ENCODE data around the gene EDEM2.

GRCh38 chr20:35180266-35180665, 33.1 kb upstream of the EDEM2 start:
- TF ChIP-seq CTCF (IDR thresholded peaks at IDR 0.05), result no peak
- TF ChIP-seq POLR2A (IDR thresholded peaks at IDR 0.05; ENCODE audit: low read length), result no peak
- TF ChIP-seq, protein P1, sequence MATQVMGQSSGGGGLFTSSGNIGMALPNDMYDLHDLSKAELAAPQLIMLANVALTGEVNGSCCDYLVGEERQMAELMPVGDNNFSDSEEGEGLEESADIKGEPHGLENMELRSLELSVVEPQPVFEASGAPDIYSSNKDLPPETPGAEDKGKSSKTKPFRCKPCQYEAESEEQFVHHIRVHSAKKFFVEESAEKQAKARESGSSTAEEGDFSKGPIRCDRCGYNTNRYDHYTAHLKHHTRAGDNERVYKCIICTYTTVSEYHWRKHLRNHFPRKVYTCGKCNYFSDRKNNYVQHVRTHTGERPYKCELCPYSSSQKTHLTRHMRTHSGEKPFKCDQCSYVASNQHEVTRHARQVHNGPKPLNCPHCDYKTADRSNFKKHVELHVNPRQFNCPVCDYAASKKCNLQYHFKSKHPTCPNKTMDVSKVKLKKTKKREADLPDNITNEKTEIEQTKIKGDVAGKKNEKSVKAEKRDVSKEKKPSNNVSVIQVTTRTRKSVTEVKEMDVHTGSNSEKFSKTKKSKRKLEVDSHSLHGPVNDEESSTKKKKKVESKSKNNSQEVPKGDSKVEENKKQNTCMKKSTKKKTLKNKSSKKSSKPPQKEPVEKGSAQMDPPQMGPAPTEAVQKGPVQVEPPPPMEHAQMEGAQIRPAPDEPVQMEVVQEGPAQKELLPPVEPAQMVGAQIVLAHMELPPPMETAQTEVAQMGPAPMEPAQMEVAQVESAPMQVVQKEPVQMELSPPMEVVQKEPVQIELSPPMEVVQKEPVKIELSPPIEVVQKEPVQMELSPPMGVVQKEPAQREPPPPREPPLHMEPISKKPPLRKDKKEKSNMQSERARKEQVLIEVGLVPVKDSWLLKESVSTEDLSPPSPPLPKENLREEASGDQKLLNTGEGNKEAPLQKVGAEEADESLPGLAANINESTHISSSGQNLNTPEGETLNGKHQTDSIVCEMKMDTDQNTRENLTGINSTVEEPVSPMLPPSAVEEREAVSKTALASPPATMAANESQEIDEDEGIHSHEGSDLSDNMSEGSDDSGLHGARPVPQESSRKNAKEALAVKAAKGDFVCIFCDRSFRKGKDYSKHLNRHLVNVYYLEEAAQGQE (IDR thresholded peaks at IDR 0.05), result no peak
- no peak for TF ChIP-seq MAX (IDR thresholded peaks at IDR 0.05)
- TF ChIP-seq RAD21 (conservative IDR thresholded peaks at IDR 0.05 in 1 of 2, IDR thresholded peaks at IDR 0.05 in 1 of 2), result no peak
- TF ChIP-seq CBX8 (IDR thresholded peaks at IDR 0.05), result no peak
- TF ChIP-seq MYC (IDR thresholded peaks at IDR 0.05; ENCODE audit: borderline replicate concordance, low read length), result no peak
- TF ChIP-seq BHLHE40 (IDR thresholded peaks at IDR 0.05; ENCODE audit: low read depth, low read length), result no peak
- TF ChIP-seq ZNF302 (CRISPR knock-in tag; IDR thresholded peaks at IDR 0.05), result no peak
- no peak for TF ChIP-seq RNF2 (IDR thresholded peaks at IDR 0.05; ENCODE audit: borderline replicate concordance, low read depth)
- TF ChIP-seq EHMT2 (IDR thresholded peaks at IDR 0.05; ENCODE audit: low read depth), result no peak
- no peak for TF ChIP-seq NPAS2 (CRISPR knock-in tag; IDR thresholded peaks at IDR 0.05; ENCODE audit: borderline replicate concordance)
- no peak for TF ChIP-seq MAFK (IDR thresholded peaks at IDR 0.05; ENCODE audit: partially characterized antibody)
- no peak for TF ChIP-seq MAZ (IDR thresholded peaks at IDR 0.05; ENCODE audit: borderline replicate concordance, low read depth, low read length)
